Measurements from ENCODE around the gene GRP.
A peak's percentile ranks its signal among the peaks of the same experiment; 100 is the strongest.
"Not testable (repeated sequence)": the region's sequence is repeated elsewhere in the genome, so short reads cannot be mapped to it uniquely, and the experiment has no call there.

The GRP gene

GRCh38 chr18:59229701-59230443, 9.9 kb downstream of the GRP start:
- DNase-seq: no peak

GRCh38 chr18:59231114-59231513, 11.2 kb downstream of the GRP start:
- no peak for DNase-seq

GRCh38 chr18:59231877-59232276, 11.9 kb downstream of the GRP start:
- no peak for DNase-seq

- no peak for DNase-seq
These were observed 12.5 kb downstream of the GRP start for GRCh38 chr18:59232309-59233016.

GRCh38 chr18:59233017-59233410, 13.1 kb downstream of the GRP start:
- DNase-seq: no peak

- DNase-seq: no peak
These were observed 18.4 kb downstream of the GRP start for GRCh38 chr18:59238385-59238784.

GRCh38 chr18:59239642-59240041, 19.7 kb downstream of the GRP start:
- no peak for DNase-seq

GRCh38 chr18:59242906-59243305, 22.9 kb downstream of the GRP start:
- DNase-seq: no peak

- no peak for DNase-seq
These were observed 26.8 kb downstream of the GRP start for GRCh38 chr18:59246796-59247195.

GRCh38 chr18:59249199-59249774, 29.3 kb downstream of the GRP start:
- peak; percentile 56 to 71 (median 67) for DNase-seq

- not testable (repeated sequence) for DNase-seq
These were observed 35.5 kb downstream of the GRP start for GRCh38 chr18:59255491-59255890.

- not testable (repeated sequence) for DNase-seq
These were observed 41.9 kb downstream of the GRP start for GRCh38 chr18:59261842-59262241.

- not testable (repeated sequence) for DNase-seq
These were observed 42.3 kb downstream of the GRP start for GRCh38 chr18:59262243-59262642.

GRCh38 chr18:59263661-59264060, 43.7 kb downstream of the GRP start:
- no peak for DNase-seq

GRCh38 chr18:59264121-59264571, 44.2 kb downstream of the GRP start:
- DNase-seq: no peak

GRCh38 chr18:59264651-59265245, 44.8 kb downstream of the GRP start:
- no peak for DNase-seq

GRCh38 chr18:59265246-59265973, 45.5 kb downstream of the GRP start:
- DNase-seq: peak in 2 of 3 donors; percentile 38 to 63

GRCh38 chr18:59265974-59266369, 46.0 kb downstream of the GRP start:
- DNase-seq: no peak

- no peak for DNase-seq
These were observed 46.5 kb downstream of the GRP start for GRCh38 chr18:59266459-59266858.

- no peak for DNase-seq
These were observed 47.0 kb downstream of the GRP start for GRCh38 chr18:59266886-59267502.

- DNase-seq: no peak
These were observed 47.7 kb downstream of the GRP start for GRCh38 chr18:59267503-59268126.
